Glomerular visceral epithelial cell (primary cell): Measurements from ENCODE around the gene CDC37.
"Not testable (repeated sequence)": the region's sequence is repeated elsewhere in the genome, so short reads cannot be mapped to it uniquely, and the experiment has no call there.

Experiments used
- DNase-seq: peaks from one replicate; pipeline ENCODE4 v3.0.0-alpha.2; 2016; ENCODE audit errors: extremely low spot score

CDC37 gene

GRCh38 chr19:10395003-10395402, 8.3 kb downstream of the CDC37 start:
- no peak for DNase-seq

- no peak for DNase-seq
Observed at GRCh38 chr19:10393137-10393536, 10.2 kb downstream of the CDC37 start.

GRCh38 chr19:10392120-10392519, 11.2 kb downstream of the CDC37 start:
- no peak for DNase-seq

- DNase-seq, result peak; percentile 73
Observed at GRCh38 chr19:10390652-10391286, 12.6 kb downstream of the CDC37 start.

- no peak for DNase-seq
Observed at GRCh38 chr19:10389863-10390262, 13.5 kb downstream of the CDC37 start.

- peak; percentile 85 for DNase-seq
Observed at GRCh38 chr19:10388957-10389356, 14.4 kb downstream of the CDC37 start.

GRCh38 chr19:10384580-10384979, 18.8 kb downstream of the CDC37 start:
- no peak for DNase-seq

GRCh38 chr19:10383223-10383499, 20.2 kb downstream of the CDC37 start:
- not testable (repeated sequence) for DNase-seq

- DNase-seq, result peak; percentile 99
Observed at GRCh38 chr19:10380313-10381102, 22.8 kb downstream of the CDC37 start, which contains the start of gene TYK2. Gene TYK2, minus strand, starts transcription at chr19:10380572. Its CDS starts 2,166 bp downstream, at chr19:10378406.

GRCh38 chr19:10379880-10380312, 23.4 kb downstream of the CDC37 start:
- no peak for DNase-seq

- no peak for DNase-seq
Observed at GRCh38 chr19:10378124-10378523, 25.2 kb downstream of the CDC37 start.

- DNase-seq, result not testable (repeated sequence)
Observed at GRCh38 chr19:10377140-10377640, 26.2 kb downstream of the CDC37 start.

- no peak for DNase-seq
Observed at GRCh38 chr19:10374931-10375330, 28.4 kb downstream of the CDC37 start.

GRCh38 chr19:10372690-10373089, 30.7 kb downstream of the CDC37 start:
- DNase-seq, result no peak

- DNase-seq, result no peak
Observed at GRCh38 chr19:10368101-10368803, 35.1 kb downstream of the CDC37 start.

- DNase-seq, result not testable (repeated sequence)
Observed at GRCh38 chr19:10366950-10367512, 36.3 kb downstream of the CDC37 start.

GRCh38 chr19:10365518-10365917, 37.8 kb downstream of the CDC37 start:
- DNase-seq, result no peak

GRCh38 chr19:10364644-10365043, 38.7 kb downstream of the CDC37 start:
- DNase-seq, result no peak

- DNase-seq, result peak; percentile 77
Observed at GRCh38 chr19:10363789-10364281, 39.5 kb downstream of the CDC37 start.

GRCh38 chr19:10362259-10362658, 41.1 kb downstream of the CDC37 start:
- no peak for DNase-seq

GRCh38 chr19:10361569-10362011, 41.8 kb downstream of the CDC37 start:
- no peak for DNase-seq

GRCh38 chr19:10356431-10356830, 46.9 kb downstream of the CDC37 start:
- no peak for DNase-seq
